Measurements from ENCODE around the gene TBC1D5.

GRCh38 chr3:17195192-17195611 lies 547.2 kb downstream of the TBC1D5 start:
- TF ChIP-seq EZH2 (IDR thresholded peaks at IDR 0.05), result no peak
- no peak for TF ChIP-seq POLR2AphosphoS5 (IDR thresholded peaks at IDR 0.05; ENCODE audit: borderline replicate concordance, low read depth, low read length)
- TF ChIP-seq FOXP2 (optimal IDR thresholded peaks at IDR 0.05; ENCODE audit: control extremely low read depth, extremely low read length, insufficient read depth), result no peak
